Fibroblast of villous mesenchyme (primary cell): ENCODE data around the gene DXO. TPM values are rescaled to one million over a fixed set of nuclear protein-coding genes. Genes with fewer than 3 reads are reported as not detected.

ENCODE experiments used
- DNase-seq: peaks from one replicate; pipeline ENCODE4 v3.0.0-alpha.2; 2010; ENCODE audit warnings: low read depth
- H3K4me3 ChIP-seq: 2 replicates; pipeline ENCODE4 v1.5.1; 2011; ENCODE audit warnings: low read depth, mild to moderate bottlenecking, low read length
- CTCF ChIP-seq: IDR thresholded peaks from 2 replicates; pipeline ENCODE4 v1.5.1; 2012; ENCODE audit warnings: low read depth, mild to moderate bottlenecking, low read length; ENCODE audit not compliant: insufficient read depth
- total RNA-seq: library from RNA; depleted of rRNA; stranded (reverse); fragments of >200 nt; gene quantifications from 2 replicates; pipeline ENCODE4 v1.2.3, GENCODE V29; 2012

DXO gene
- total RNA-seq, 1 donor: 14.2 TPM

DNA sequence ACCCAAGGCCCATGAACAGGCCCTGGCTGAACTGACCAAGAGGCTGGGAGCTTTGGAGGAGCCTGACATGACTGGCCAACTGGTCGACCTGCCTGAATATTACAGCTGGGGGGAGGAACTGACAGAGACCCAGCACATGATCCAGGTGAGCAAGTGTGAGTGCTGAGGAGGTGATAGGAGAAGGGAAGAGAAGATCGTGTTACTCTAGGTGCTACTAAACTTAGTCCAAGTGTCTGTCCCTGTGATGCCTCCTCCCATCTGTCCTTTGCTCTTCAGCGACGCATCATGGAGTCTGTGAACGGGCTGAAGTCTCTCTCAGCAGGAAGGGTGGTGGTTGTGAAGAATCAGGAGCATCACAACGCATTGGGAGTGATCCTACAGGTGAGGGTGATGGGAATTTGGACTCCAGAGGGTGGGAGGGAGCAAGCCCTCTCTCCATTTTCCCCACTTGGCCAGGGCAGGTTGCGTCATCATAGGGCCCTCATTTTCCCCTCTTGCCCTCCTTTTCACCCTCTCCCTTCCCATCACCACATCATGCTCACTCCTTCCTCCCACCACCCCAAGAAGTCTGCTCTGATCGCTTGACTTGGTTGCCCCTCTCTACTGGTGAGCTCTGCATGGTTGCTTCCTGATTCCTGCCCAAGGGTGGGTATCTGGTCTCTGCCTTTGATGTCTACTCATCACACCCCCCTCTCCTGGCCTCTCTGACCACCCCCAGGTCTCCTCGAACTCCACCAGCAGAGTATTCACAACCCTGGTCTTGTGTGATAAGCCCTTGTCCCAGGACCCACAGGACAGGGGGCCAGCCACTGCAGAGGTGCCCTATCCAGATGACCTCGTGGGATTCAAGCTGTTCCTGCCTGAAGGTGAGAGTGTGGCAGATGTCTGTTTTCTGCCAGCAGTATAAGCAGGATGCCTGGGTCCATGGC lies 4.7 kb downstream of the DXO start:
- no peak for DNase-seq
- TF ChIP-seq CTCF: no peak
- no peak overlapping the region for H3K4me3 ChIP-seq

- H3K4me3 ChIP-seq: no peak overlapping the region
- no peak for DNase-seq
- no peak for TF ChIP-seq CTCF
Observed at GRCh38 chr6:31966506-31966905, 5.4 kb downstream of the DXO start.

DNA sequence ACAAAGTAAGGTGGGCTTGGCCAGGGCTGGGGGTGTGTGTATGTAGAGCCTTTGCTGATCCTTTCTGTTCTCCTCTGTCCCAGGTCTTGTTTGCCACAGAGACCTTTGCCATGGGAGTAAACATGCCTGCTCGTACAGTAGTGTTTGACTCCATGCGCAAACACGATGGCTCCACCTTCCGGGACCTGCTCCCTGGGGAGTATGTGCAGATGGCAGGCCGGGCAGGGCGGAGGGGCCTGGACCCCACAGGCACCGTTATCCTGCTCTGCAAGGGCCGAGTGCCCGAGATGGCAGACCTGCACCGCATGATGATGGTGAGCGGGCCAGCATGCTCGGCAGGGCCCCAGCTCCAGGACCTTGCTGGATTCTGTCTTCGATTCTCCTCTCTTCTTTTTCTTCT lies 6.2 kb downstream of the DXO start:
- H3K4me3 ChIP-seq: no peak overlapping the region
- TF ChIP-seq CTCF: no peak
- no peak for DNase-seq

DNA sequence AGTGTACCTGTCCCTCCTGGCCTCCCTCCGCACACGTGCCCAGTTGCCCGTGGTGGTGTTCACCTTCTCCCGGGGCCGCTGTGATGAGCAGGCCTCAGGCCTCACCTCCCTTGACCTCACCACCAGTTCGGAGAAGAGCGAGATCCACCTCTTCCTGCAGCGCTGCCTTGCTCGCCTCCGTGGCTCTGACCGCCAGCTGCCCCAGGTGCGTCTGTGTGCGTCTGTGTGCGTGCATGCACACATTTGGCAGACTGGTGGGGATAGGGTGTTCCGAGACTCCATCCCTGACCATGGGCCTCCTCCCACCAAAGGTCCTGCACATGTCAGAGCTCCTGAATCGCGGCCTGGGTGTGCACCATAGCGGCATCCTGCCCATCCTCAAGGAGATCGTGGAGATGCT lies 8.0 kb downstream of the DXO start:
- DNase-seq: no peak
- TF ChIP-seq CTCF: no peak
- no peak overlapping the region for H3K4me3 ChIP-seq

GRCh38 chr6:31961616-31962015 lies 10.3 kb downstream of the DXO start:
- H3K4me3 ChIP-seq: no peak overlapping the region
- no peak for TF ChIP-seq CTCF
- DNase-seq: no peak

GRCh38 chr6:31958741-31959739 lies 12.9 kb downstream of the DXO start, which contains the start of the genes NELFE and SKIC2:
NELFE (minus strand) TSS chr6:31958971; CDS start chr6:31958446, 525 bp downstream.
SKIC2 (plus strand) TSS chr6:31959175; CDS start chr6:31959193, 18 bp downstream.
- peak; percentile 98 for DNase-seq
- no peak for TF ChIP-seq CTCF
- peak within 1 kb of the TSS; percentile 94 for H3K4me3 ChIP-seq
